Fibroblast of lung (primary cell): ENCODE results near the gene MYLK.

ENCODE experiments used
- CTCF ChIP-seq, 2 donors: IDR thresholded peaks in 1 of 2; conservative IDR thresholded peaks in 1 of 2; 1 replicate in 1 of 2; 2 replicates in 1 of 2; pipeline ENCODE4 v1.5.1; 2011 to 2012; ENCODE audit warnings: low read length in 2 of 2, control low read depth in 1 of 2, inconsistent platforms in 1 of 2, low read depth in 1 of 2, mild to moderate bottlenecking in 1 of 2
- EZH2 ChIP-seq: IDR thresholded peaks from 2 replicates; pipeline ENCODE4 v1.5.1; 2012; ENCODE audit warnings: low read length, control low read depth, mild to moderate bottlenecking; ENCODE audit errors: missing control alignments

DNA sequence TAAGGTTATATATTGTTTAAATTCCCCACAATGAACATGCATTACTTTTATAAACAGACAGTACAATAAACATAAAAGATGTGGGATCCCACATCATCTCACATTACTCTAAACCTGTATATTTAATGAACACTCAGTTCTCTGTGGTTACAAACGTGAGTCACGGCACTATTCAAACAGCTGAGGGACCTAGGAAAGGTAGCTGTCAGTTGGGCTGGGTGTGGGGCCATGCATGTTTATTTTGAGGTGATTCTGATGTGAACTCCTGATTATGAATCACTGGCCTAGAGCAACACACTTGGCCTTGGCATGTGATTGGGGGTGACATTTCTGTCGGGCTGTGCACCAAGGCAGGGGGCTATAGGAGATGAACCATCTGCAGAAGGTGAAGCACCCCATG lies 151.7 kb downstream of the MYLK start:
- TF ChIP-seq CTCF (conservative IDR thresholded peaks at IDR 0.05 in 1 of 2, IDR thresholded peaks at IDR 0.05 in 1 of 2; ENCODE audit: low read depth in 1 of 2, low read length in 2 of 2), result no peak
- no peak for TF ChIP-seq EZH2
